ENCODE results near the gene SULT1C2. TPM values are rescaled to one million over a fixed set of nuclear protein-coding genes. Genes with fewer than 3 reads are reported as not detected.

The SULT1C2 gene
- total RNA-seq, 1 experiment from 2014 or later, result not detected

DNA sequence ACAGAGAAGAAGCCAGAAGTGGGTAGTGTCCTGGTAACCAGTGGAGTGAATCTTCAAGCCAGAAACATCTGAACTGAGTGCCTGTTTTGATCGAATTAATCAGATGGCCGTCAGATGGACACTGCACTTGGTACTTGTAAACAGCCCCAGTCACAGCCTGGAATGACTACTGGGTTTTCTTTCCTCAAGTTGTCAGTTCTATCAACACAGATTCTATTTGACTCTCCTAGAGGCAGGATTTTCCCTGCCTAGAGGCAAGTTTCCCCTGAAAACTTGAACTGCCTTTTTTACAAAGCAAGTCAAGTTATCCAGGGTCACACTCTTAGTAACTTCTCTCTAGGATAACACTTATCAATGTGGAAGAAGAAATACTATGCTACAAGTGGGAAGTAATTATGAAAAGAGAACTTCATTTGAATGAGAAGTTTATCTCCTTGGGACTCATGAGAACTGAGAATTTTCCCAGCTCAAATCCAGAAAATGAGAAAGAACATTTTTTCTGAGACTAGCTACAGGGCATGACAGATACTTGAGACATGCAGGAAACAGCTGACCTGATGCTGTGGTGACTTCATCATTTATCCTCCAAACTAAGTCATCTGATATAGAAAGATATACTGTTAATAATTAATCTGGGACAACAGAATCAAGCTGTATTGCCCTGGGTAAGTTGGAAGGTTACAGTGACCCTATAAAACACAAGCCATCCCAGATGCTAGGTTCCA, 36.0 kb downstream of the SULT1C2 start:
- Histone ChIP-seq H3K27me3 (replicated peaks; ENCODE audit: insufficient read depth, low read depth, low read length, poor library complexity) (no peaks in the 10 kb centered on the region), H3K4me1 (ENCODE audit: insufficient read depth, low read length, poor library complexity, severe bottlenecking) (no peaks in the 10 kb centered on the region), H3K9me3 (ENCODE audit: low read depth, low read length, poor library complexity, severe bottlenecking) (no peaks in the 10 kb centered on the region), H3K27ac (ENCODE audit: low read depth, low read length, poor library complexity, severe bottlenecking) (no peak overlapping the region), H3K36me3 (ENCODE audit: insufficient read depth, low read length, poor library complexity, severe bottlenecking) (no peaks in the 10 kb centered on the region), H3K4me3 (ENCODE audit: low read depth, low read length, poor library complexity, severe bottlenecking) (no peak overlapping the region)
- ChIA-PET POLR2A (ENCODE audit: low non-redundant PET) (no interaction called here), CTCF (no interaction called here)
- DNase-seq (ENCODE audit: low spot score), result no peak
- no peak for TF ChIP-seq EZH2 (IDR thresholded peaks at IDR 0.05; ENCODE audit: borderline replicate concordance, low read depth, low read length, poor library complexity, severe bottlenecking)
- TF ChIP-seq, protein P1, sequence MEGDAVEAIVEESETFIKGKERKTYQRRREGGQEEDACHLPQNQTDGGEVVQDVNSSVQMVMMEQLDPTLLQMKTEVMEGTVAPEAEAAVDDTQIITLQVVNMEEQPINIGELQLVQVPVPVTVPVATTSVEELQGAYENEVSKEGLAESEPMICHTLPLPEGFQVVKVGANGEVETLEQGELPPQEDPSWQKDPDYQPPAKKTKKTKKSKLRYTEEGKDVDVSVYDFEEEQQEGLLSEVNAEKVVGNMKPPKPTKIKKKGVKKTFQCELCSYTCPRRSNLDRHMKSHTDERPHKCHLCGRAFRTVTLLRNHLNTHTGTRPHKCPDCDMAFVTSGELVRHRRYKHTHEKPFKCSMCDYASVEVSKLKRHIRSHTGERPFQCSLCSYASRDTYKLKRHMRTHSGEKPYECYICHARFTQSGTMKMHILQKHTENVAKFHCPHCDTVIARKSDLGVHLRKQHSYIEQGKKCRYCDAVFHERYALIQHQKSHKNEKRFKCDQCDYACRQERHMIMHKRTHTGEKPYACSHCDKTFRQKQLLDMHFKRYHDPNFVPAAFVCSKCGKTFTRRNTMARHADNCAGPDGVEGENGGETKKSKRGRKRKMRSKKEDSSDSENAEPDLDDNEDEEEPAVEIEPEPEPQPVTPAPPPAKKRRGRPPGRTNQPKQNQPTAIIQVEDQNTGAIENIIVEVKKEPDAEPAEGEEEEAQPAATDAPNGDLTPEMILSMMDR (conservative IDR thresholded peaks at IDR 0.05; ENCODE audit: low read depth, low read length), result no peak
- BruUV-seq (replicated peaks), result no TSS peak
- intact Hi-C loops (cut with micrococcal nuclease; ENCODE audit: unreplicated experiment), result no loop called here

DNA sequence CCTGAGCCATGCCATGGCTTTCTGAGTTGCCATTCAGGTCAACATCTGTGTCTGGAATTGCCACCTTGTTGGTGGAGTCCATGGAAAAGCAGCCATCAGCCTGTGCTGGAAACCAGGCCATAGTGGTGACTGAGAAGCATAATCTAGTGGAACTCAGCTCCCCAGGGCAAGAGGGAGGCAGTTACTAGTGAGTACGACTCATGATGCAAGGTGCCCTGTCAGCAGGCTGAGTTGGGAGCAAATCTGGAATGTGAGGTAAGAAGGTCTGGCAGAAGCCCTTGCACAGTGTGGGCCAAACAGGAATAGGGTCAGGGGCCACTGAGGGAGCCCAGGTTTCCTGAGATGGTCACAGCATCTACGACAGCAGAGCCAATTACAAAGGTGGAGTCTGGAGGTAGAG, 37.1 kb downstream of the SULT1C2 start:
- Histone ChIP-seq H3K36me3 (ENCODE audit: insufficient read depth, low read length, poor library complexity, severe bottlenecking) (no peaks in the 10 kb centered on the region), H3K27ac (ENCODE audit: low read depth, low read length, poor library complexity, severe bottlenecking) (no peak overlapping the region), H3K4me1 (ENCODE audit: insufficient read depth, low read length, poor library complexity, severe bottlenecking) (peaks cover 3% of the 10 kb centered on the region), H3K4me3 (ENCODE audit: low read depth, low read length, poor library complexity, severe bottlenecking) (no peak overlapping the region), H3K9me3 (ENCODE audit: low read depth, low read length, poor library complexity, severe bottlenecking) (no peaks in the 10 kb centered on the region), H3K27me3 (replicated peaks; ENCODE audit: insufficient read depth, low read depth, low read length, poor library complexity) (no peaks in the 10 kb centered on the region)
- CTCF ChIA-PET, result no interaction called here
- BruUV-seq (replicated peaks), result no TSS peak
- TF ChIP-seq, protein P1 (conservative IDR thresholded peaks at IDR 0.05; ENCODE audit: low read depth, low read length), result no peak
- TF ChIP-seq EZH2 (IDR thresholded peaks at IDR 0.05; ENCODE audit: borderline replicate concordance, low read depth, low read length, poor library complexity, severe bottlenecking), result no peak
- POLR2A ChIA-PET (ENCODE audit: low non-redundant PET), result no interaction called here
- no peak for DNase-seq (ENCODE audit: low spot score)
- intact Hi-C loops (cut with micrococcal nuclease; ENCODE audit: unreplicated experiment), result no loop called here

DNA sequence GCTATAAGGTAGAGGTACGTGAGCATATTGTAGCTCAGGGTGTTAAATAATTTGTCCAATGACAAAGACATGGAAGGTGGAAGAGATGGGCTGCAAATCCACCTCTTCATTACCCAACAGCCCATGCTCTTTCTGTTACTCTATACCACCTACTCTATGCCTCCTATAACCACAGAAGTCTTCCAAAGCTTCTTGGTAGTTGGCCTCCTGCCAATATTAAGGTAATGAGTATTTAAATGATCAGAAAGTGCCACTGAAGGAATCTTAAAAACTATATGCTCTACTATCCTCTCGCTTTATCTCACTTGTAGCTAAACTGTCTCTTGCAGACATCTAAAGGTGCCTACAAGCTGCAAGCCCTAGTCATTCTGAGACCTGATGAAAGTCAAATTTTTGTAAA, 41.1 kb downstream of the SULT1C2 start:
- Histone ChIP-seq H3K36me3 (ENCODE audit: insufficient read depth, low read length, poor library complexity, severe bottlenecking) (no peaks in the 10 kb centered on the region), H3K4me3 (ENCODE audit: low read depth, low read length, poor library complexity, severe bottlenecking) (no peak overlapping the region), H3K9me3 (ENCODE audit: low read depth, low read length, poor library complexity, severe bottlenecking) (no peaks in the 10 kb centered on the region), H3K27me3 (replicated peaks; ENCODE audit: insufficient read depth, low read depth, low read length, poor library complexity) (no peaks in the 10 kb centered on the region), H3K27ac (ENCODE audit: low read depth, low read length, poor library complexity, severe bottlenecking) (no peak overlapping the region), H3K4me1 (ENCODE audit: insufficient read depth, low read length, poor library complexity, severe bottlenecking) (peaks cover 11% of the 10 kb centered on the region)
- no peak for TF ChIP-seq EZH2 (IDR thresholded peaks at IDR 0.05; ENCODE audit: borderline replicate concordance, low read depth, low read length, poor library complexity, severe bottlenecking)
- TF ChIP-seq, protein P1 (conservative IDR thresholded peaks at IDR 0.05; ENCODE audit: low read depth, low read length), result no peak
- POLR2A ChIA-PET (ENCODE audit: low non-redundant PET), result no interaction called here
- intact Hi-C loops (cut with micrococcal nuclease; ENCODE audit: unreplicated experiment), result no loop called here
- no peak for DNase-seq (ENCODE audit: low spot score)
- CTCF ChIA-PET, result no interaction called here
- BruUV-seq (replicated peaks), result no TSS peak
